K562 (cell line): ENCODE data around the gene YKT6. TPM values are rescaled to one million over a fixed set of nuclear protein-coding genes. Genes with fewer than 3 reads are reported as not detected.

Experiments used
- ATAC-seq: fragments of 200-7000 bp; cut with Tn5 transposase; 3 replicates; pipeline ENCODE4 v1.9.1; 2020; ENCODE audit warnings: moderate library complexity
- BruUV-seq: library from RNA; stranded (reverse); fragments of 400-500 nt; replicated peaks from 2 replicates; lab custom pipeline; 2021; lab: Mats Ljungman, UMichigan
- CTCF ChIA-PET: fragments of 300-600 bp; formaldehyde crosslinking; extraction: SDS; loops from one replicate; lab custom pipeline; 2021; ENCODE audit warnings: low intra/inter-chr PET ratio; lab: Yijun Ruan, JAX
- POLR2A ChIA-PET: fragments of 300-600, 350-650 bp; sonication (Branson Sonifier 250); formaldehyde crosslinking; extraction: SDS; loops from one replicate; lab custom pipeline; 2021; ENCODE audit warnings: antibody characterized with exemption, inconsistent platforms; lab: Yijun Ruan, JAX
- DNase-seq, 4 experiments: peaks; one replicate each; pipeline versions ENCODE4 v3.0.0 to v3.0.0-alpha.2; 2011 to 2018; ENCODE audit warnings: low spot score in 3 of 4, mixed read lengths in 3 of 4; ENCODE audit errors: extremely low read depth in 1 of 4
- FAIRE-seq: peaks from 2 replicates; lab custom pipeline; 2011; peaks lifted over from hg19 to GRCh38; lab: Jason Lieb, UNC
- H2AFZ ChIP-seq: 2 replicates; pipeline ENCODE4 v1.6.0; 2011; ENCODE audit warnings: low read depth, low read length, control low read depth, inconsistent platforms
- H3K27ac ChIP-seq: fragments of 200-600 bp; 3 replicates; pipeline ENCODE4 v1.8.0; 2011; ENCODE audit warnings: low read depth, mild to moderate bottlenecking, control low read depth, inconsistent platforms, low read length, moderate library complexity, mixed read lengths; ENCODE audit errors: extremely low read depth
- H3K27me3 ChIP-seq, 2 experiments: fragments of 300-600 bp in 1 of 2; 2 replicates in 1 of 2; 3 replicates in 1 of 2; pipeline versions ENCODE4 v1.6.0 to v1.8.0; 2011; ENCODE audit warnings: inconsistent platforms in 2 of 2, low read length in 2 of 2, mild to moderate bottlenecking in 1 of 2, mixed read lengths in 1 of 2, moderate library complexity in 1 of 2; ENCODE audit not compliant: control insufficient read depth in 2 of 2, insufficient read depth in 2 of 2
- H3K36me3 ChIP-seq: fragments of 300-600 bp; 3 replicates; pipeline ENCODE4 v1.8.0; 2011; ENCODE audit warnings: mild to moderate bottlenecking, low read length, inconsistent platforms; ENCODE audit not compliant: control insufficient read depth, insufficient read depth
- H3K4me1 ChIP-seq, 2 experiments: fragments of 200-600 bp in 1 of 2; replicated peaks in 1 of 2; 2 replicates in 1 of 2; 3 replicates in 1 of 2; pipeline versions ENCODE4 v1.5.1 to v1.8.0; 2011; ENCODE audit warnings: inconsistent platforms in 2 of 2, low read length in 2 of 2, mild to moderate bottlenecking in 1 of 2, mixed read lengths in 1 of 2, moderate library complexity in 1 of 2; ENCODE audit not compliant: control insufficient read depth in 2 of 2, insufficient read depth in 2 of 2
- H3K4me2 ChIP-seq: 2 replicates; pipeline ENCODE4 v1.6.1; 2011; ENCODE audit warnings: low read length, control low read depth, inconsistent platforms, mixed read lengths; ENCODE audit not compliant: insufficient read depth
- H3K4me3 ChIP-seq: fragments of 200-600 bp; sonication (generic), shearing (Covaris generic); 2 replicates; pipeline ENCODE4 v1.5.1; 2016; ENCODE audit warnings: control low read depth, inconsistent platforms
- H3K79me2 ChIP-seq: fragments of 200-600 bp; 3 replicates; pipeline ENCODE4 v1.8.0; 2011; ENCODE audit warnings: low read length, inconsistent platforms; ENCODE audit not compliant: control insufficient read depth, insufficient read depth
- H3K9ac ChIP-seq, 2 experiments: 2 replicates each; pipeline versions ENCODE4 v1.6.0 to v1.6.1; 2011; ENCODE audit warnings: low read depth in 2 of 2, low read length in 2 of 2, control low read depth in 1 of 2, inconsistent platforms in 1 of 2, mild to moderate bottlenecking in 1 of 2, mixed read lengths in 1 of 2; ENCODE audit not compliant: insufficient read depth in 1 of 2
- H3K9me1 ChIP-seq: one replicate; pipeline ENCODE4 v1.6.0; 2011; ENCODE audit warnings: inconsistent platforms, mild to moderate bottlenecking, low read length, moderate library complexity; ENCODE audit not compliant: control insufficient read depth, insufficient read depth
- H3K9me3 ChIP-seq: replicated peaks from 2 replicates; pipeline ENCODE4 v1.5.1; 2011; ENCODE audit warnings: low read depth, low read length, inconsistent platforms; ENCODE audit not compliant: control insufficient read depth, insufficient read depth
- H4K20me1 ChIP-seq: replicated peaks from 2 replicates; pipeline ENCODE4 v1.6.1; 2011; ENCODE audit warnings: low read length, inconsistent platforms, mixed read lengths; ENCODE audit not compliant: control insufficient read depth, insufficient read depth
- HNRNPUL1 ChIP-seq: fragments of 200-400 bp; formaldehyde crosslinking; IDR thresholded peaks from 2 replicates; pipeline ENCODE4 v1.6.1; 2017; ENCODE audit warnings: low read length
- MAFF ChIP-seq: IDR thresholded peaks from 2 replicates; pipeline ENCODE4 v1.6.1; 2012; ENCODE audit warnings: low read length, improper control_type of control experiment
- RBM14 ChIP-seq: fragments of 200-400 bp; formaldehyde crosslinking; IDR thresholded peaks from 2 replicates; pipeline ENCODE4 v1.6.1; 2018; ENCODE audit warnings: low read depth, mild to moderate bottlenecking, low read length, moderate library complexity, borderline replicate concordance; ENCODE audit not compliant: insufficient read depth
- ZNF57 ChIP-seq: fragments of 450-650 bp; formaldehyde crosslinking; IDR thresholded peaks from 2 replicates; pipeline ENCODE4 v1.4.0; 2020; ENCODE audit warnings: mild to moderate bottlenecking, moderate library complexity
- ZNF696 ChIP-seq: fragments of 250-450 bp; sonication (Bioruptor Pico); conservative IDR thresholded peaks from 2 replicates; pipeline ENCODE4 v1.4.0; 2020; ENCODE audit warnings: mild to moderate bottlenecking, moderate library complexity
- WGBS: fragments of 100-300 bp; shearing (Covaris generic); methylation state at CpG from one replicate; pipeline ENCODE4 v1.1.6; 2016; ENCODE audit warnings: low coverage, mixed read lengths; ENCODE audit not compliant: insufficient coverage; ENCODE audit errors: missing lambda C conversion rate; 5-methylcytosine and 5-hydroxymethylcytosine counted together
- in situ Hi-C: fragments of 300-500 bp; cut with MboI; formaldehyde crosslinking; loops from 4 replicates; pipeline ENCODE4 v1.15.0; 2018; ENCODE audit warnings: inconsistent platforms, mixed read lengths
- intact Hi-C: fragments of 100-400 bp; cut with micrococcal nuclease; formaldehyde crosslinking; loops from 2 replicates; pipeline ENCODE4 v1.14.2; 2022
- polyA plus RNA-seq, 8 experiments: library from polyadenylated mRNA; depleted of rRNA in 4 of 8; stranded (reverse) in 5 of 8; unstranded in 3 of 8; fragments of >200 nt; fragmentation: Nextera tagmentation in 2 of 8; fragmentation: Illumina TruSeq in 1 of 8; extraction: Ambion mirVana in 2 of 8; extraction: Trizol in 1 of 8; gene quantifications; 2 replicates each; pipeline versions ENCODE4 v1.2.1 to v1.2.3, GENCODE V29; 2011 to 2014; ENCODE audit warnings: inconsistent platforms in 1 of 8, missing spikeins in 1 of 8
- total RNA-seq, 7 experiments: library from RNA; depleted of rRNA in 6 of 7; stranded (reverse); fragments of >200 nt in 6 of 7; fragmentation: Illumina TruSeq in 2 of 7; extraction: Trizol in 2 of 7; gene quantifications; 2 replicates each; pipeline versions ENCODE4 v1.2.1 to v1.2.3, GENCODE V29; 2011 to 2021; ENCODE audit warnings: low replicate concordance in 1 of 7
- TF ChIP-seq, protein P1 (sequence below), 2 experiments: fragments of 450-650 bp in 1 of 2; sonication (generic) in 1 of 2; formaldehyde crosslinking in 1 of 2; IDR thresholded peaks; 2 replicates each; pipeline versions ENCODE4 v1.7.1 to v1.9.0; 2016 to 2022; ENCODE audit warnings: inconsistent platforms in 1 of 2, mild to moderate bottlenecking in 1 of 2, missing genetic modification reagents in 1 of 2

The YKT6 gene
- total and polyA plus RNA-seq, 9 of the 15 experiments (the other 6 are each of a cell fraction or from before 2014, with no cell fraction given) = 1.6 to 90.6 (median 75.1) TPM

DNA sequence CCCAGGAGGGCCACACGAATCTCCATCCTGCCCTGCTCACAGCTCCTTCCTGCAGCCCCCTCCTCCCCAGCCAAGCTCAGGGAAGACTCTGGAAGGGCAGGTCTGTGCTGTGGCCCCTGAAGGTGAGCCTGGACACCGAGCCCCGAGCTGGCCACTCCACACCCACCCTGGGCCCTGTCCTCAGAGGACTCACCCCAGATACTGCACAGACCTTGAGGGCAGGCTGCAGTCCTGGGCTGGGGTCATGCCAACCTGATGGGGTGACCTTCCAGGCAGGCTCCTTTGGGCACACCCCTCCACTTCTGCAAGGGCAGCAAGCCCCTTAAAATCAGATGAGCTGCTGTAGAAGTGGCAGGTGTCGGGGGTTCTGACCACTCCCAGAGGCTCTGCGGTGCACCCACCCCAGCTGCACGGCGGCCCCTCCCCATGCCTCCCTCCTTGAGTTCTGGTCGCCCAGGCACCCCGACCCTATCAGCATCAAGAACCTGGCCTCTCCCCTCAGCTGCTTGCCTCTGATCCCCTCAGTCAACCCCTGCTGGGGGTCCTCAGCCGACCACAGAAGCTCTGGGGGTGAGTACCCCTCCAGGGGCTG, 24.3 kb downstream of the YKT6 start:
- Histone ChIP-seq H3K9me3 (no peaks in the 10 kb centered on the region), H3K4me3 (no peak overlapping the region)
- ATAC-seq = no peak
- POLR2A ChIA-PET = interaction anchor here (0.6 to 0.8 kb wide), 3 partner anchors 10 to 143 kb away, joined by 3 to 5 read pairs (median 3); no protein-coding TSS in a partner anchor
- TF ChIP-seq, protein P1, sequence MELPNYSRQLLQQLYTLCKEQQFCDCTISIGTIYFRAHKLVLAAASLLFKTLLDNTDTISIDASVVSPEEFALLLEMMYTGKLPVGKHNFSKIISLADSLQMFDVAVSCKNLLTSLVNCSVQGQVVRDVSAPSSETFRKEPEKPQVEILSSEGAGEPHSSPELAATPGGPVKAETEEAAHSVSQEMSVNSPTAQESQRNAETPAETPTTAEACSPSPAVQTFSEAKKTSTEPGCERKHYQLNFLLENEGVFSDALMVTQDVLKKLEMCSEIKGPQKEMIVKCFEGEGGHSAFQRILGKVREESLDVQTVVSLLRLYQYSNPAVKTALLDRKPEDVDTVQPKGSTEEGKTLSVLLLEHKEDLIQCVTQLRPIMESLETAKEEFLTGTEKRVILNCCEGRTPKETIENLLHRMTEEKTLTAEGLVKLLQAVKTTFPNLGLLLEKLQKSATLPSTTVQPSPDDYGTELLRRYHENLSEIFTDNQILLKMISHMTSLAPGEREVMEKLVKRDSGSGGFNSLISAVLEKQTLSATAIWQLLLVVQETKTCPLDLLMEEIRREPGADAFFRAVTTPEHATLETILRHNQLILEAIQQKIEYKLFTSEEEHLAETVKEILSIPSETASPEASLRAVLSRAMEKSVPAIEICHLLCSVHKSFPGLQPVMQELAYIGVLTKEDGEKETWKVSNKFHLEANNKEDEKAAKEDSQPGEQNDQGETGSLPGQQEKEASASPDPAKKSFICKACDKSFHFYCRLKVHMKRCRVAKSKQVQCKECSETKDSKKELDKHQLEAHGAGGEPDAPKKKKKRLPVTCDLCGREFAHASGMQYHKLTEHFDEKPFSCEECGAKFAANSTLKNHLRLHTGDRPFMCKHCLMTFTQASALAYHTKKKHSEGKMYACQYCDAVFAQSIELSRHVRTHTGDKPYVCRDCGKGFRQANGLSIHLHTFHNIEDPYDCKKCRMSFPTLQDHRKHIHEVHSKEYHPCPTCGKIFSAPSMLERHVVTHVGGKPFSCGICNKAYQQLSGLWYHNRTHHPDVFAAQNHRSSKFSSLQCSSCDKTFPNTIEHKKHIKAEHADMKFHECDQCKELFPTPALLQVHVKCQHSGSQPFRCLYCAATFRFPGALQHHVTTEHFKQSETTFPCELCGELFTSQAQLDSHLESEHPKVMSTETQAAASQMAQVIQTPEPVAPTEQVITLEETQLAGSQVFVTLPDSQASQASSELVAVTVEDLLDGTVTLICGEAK (IDR thresholded peaks at IDR 0.05) = no peak
- TF ChIP-seq, protein P1 (CRISPR knock-in tag; IDR thresholded peaks at IDR 0.05) = no peak
- TF ChIP-seq HNRNPUL1 (no peak), ZNF696 (CRISPR knock-in tag) (no peak), RBM14 (no peak), MAFF (no peak), ZNF57 (CRISPR knock-in tag) (no peak)
- TF ChIP-seq, all 486 proteins: peak for 0
- Histone ChIP-seq H3K9me1 (no peaks in the 10 kb centered on the region), H3K27me3 (peaks cover 14 to 51% of the 10 kb centered on the region in 2 experiments; a peak in 4 of 5 replicates), H3K4me2 (no peak overlapping the region), H3K27ac (no peak overlapping the region), H3K9ac (no peak overlapping the region; a peak in 1 of 4 replicates), H2AFZ (no peak overlapping the region), H3K4me1 (peaks cover 0 to 55% of the 10 kb centered on the region in 2 experiments; a peak in 2 of 5 replicates), H4K20me1 (no peaks in the 10 kb centered on the region), H3K36me3 (no peaks in the 10 kb centered on the region), H3K79me2 (no peaks in the 10 kb centered on the region)
- intact Hi-C loops (no loop called here), in situ Hi-C loops (no loop called here)
- no peak for FAIRE-seq
- BruUV-seq = no TSS peak
- CTCF ChIA-PET = no interaction called here
- 1% methylated on average over 6 of the region's 10 CpGs for WGBS
- no peak for DNase-seq
